ENCODE data around the gene COL24A1. TPM values are rescaled to one million over a fixed set of nuclear protein-coding genes. Genes with fewer than 3 reads are reported as not detected.
"Not testable (repeated sequence)": the region's sequence is repeated elsewhere in the genome, so short reads cannot be mapped to it uniquely, and the experiment has no call there.

The COL24A1 gene
- total and polyA plus RNA-seq, 3 donors from 2014 or later = 0.75 to 2.4 (median 1.8) TPM

GRCh38 chr1:85734931-85735330 lies 421.6 kb downstream of the COL24A1 start:
- no peaks in the 10 kb centered on the region for H3K27me3 ChIP-seq
- H3K27ac ChIP-seq = no peak overlapping the region
- intact Hi-C loops (cut with DNase I; ENCODE audit: low total_unique reads) = no loop called here
- H3K36me3 ChIP-seq (ENCODE audit: low read depth, missing control alignments) = no peaks in the 10 kb centered on the region
- no peak for DNase-seq
- TF ChIP-seq POLR2A (IDR thresholded peaks at IDR 0.05) = no peak
- TF ChIP-seq CTCF (IDR thresholded peaks at IDR 0.05) = no peak
- H3K4me1 ChIP-seq = no peaks in the 10 kb centered on the region
- no peaks in the 10 kb centered on the region for H3K9me3 ChIP-seq
- H3K4me3 ChIP-seq = no peak overlapping the region
- 83 to 85% methylated on average over 1 of the region's 1 CpG for WGBS, 2 donors

- H3K9me3 ChIP-seq = no peaks in the 10 kb centered on the region
- no peaks in the 10 kb centered on the region for H3K4me1 ChIP-seq
- intact Hi-C loops (cut with DNase I; ENCODE audit: low total_unique reads) = no loop called here
- WGBS, 2 donors = 88 to 96% methylated on average over 7 of the region's 7 CpGs
- TF ChIP-seq POLR2A (IDR thresholded peaks at IDR 0.05) (no peak), CTCF (IDR thresholded peaks at IDR 0.05) (no peak)
- H3K4me3 ChIP-seq = no peak overlapping the region
- H3K36me3 ChIP-seq (ENCODE audit: low read depth, missing control alignments) = no peaks in the 10 kb centered on the region
- no peak overlapping the region for H3K27ac ChIP-seq
- DNase-seq = no peak
- no peaks in the 10 kb centered on the region for H3K27me3 ChIP-seq
Measured at GRCh38 chr1:85718678-85719340, 437.8 kb downstream of the COL24A1 start.

GRCh38 chr1:85714418-85715114 lies 442.0 kb downstream of the COL24A1 start:
- H3K4me3 ChIP-seq; H3K27ac ChIP-seq; DNase-seq; H3K27me3 ChIP-seq; intact Hi-C loops (cut with DNase I; ENCODE audit: low total_unique reads); H3K9me3 ChIP-seq; H3K4me1 ChIP-seq; H3K36me3 ChIP-seq (ENCODE audit: low read depth, missing control alignments): not testable (repeated sequence)
- 84% methylated on average over 14 of the region's 14 CpGs for WGBS, 2 donors

GRCh38 chr1:85708829-85709227 lies 447.7 kb downstream of the COL24A1 start:
- WGBS, 2 donors = 63 to 65% methylated on average over 6 of the region's 6 CpGs
- TF ChIP-seq POLR2A (IDR thresholded peaks at IDR 0.05) (no peak), CTCF (IDR thresholded peaks at IDR 0.05) (no peak)
- peak overlapping the region; percentile 85 to 86 for H3K27ac ChIP-seq
- intact Hi-C loops (cut with DNase I; ENCODE audit: low total_unique reads) = no loop called here
- H3K4me3 ChIP-seq = peak overlapping the region; percentile 69 to 81
- no peaks in the 10 kb centered on the region for H3K27me3 ChIP-seq
- H3K36me3 ChIP-seq (ENCODE audit: low read depth, missing control alignments) = no peaks in the 10 kb centered on the region
- no peak for DNase-seq
- peaks cover 3% of the 10 kb centered on the region for H3K4me1 ChIP-seq
- H3K9me3 ChIP-seq = no peaks in the 10 kb centered on the region

- no peak for TF ChIP-seq POLR2A (IDR thresholded peaks at IDR 0.05)
- peak in 1 of 3 experiments; percentile 23 for TF ChIP-seq CTCF (IDR thresholded peaks at IDR 0.05)
- 1 to 2% methylated on average over 27 to 35 of the region's 35 CpGs for WGBS, 2 donors
- Histone ChIP-seq H3K4me1 (peaks cover 3% of the 10 kb centered on the region), H3K27me3 (no peaks in the 10 kb centered on the region), H3K4me3 (peak within 1 kb of the TSS; percentile 69 to 81), H3K36me3 (ENCODE audit: low read depth, missing control alignments) (no peaks in the 10 kb centered on the region), H3K9me3 (no peaks in the 10 kb centered on the region), H3K27ac (peak within 1 kb of the TSS; percentile 85 to 86)
- peak; percentile 96 for DNase-seq
- intact Hi-C loops (cut with DNase I; ENCODE audit: low total_unique reads) = no loop called here
Measured at GRCh38 chr1:85707990-85708828, 448.4 kb downstream of the COL24A1 start, which contains the start of gene ZNHIT6. ZNHIT6 (minus strand) TSS chr1:85708433; CDS start chr1:85708284, 149 bp downstream.
